AG10803 (cell line): ENCODE data around the gene CERK.
"Not testable (repeated sequence)": the region's sequence is repeated elsewhere in the genome, so short reads cannot be mapped to it uniquely, and the experiment has no call there.

Experiments
- DNase-seq: peaks from one replicate; pipeline ENCODE4 v3.0.0; 2010; ENCODE audit warnings: low read depth
- H3K4me3 ChIP-seq: 2 replicates; pipeline ENCODE4 v1.5.1; 2011; ENCODE audit warnings: mild to moderate bottlenecking, low read length, control low read depth
- CTCF ChIP-seq: conservative IDR thresholded peaks from 2 replicates; pipeline ENCODE4 v1.5.1; 2011; ENCODE audit warnings: mild to moderate bottlenecking, low read length, control low read depth, inconsistent platforms

The CERK gene

GRCh38 chr22:46652081-46652846 is 85.8 kb downstream of the CERK start:
- TF ChIP-seq CTCF = no peak
- DNase-seq = no peak
- H3K4me3 ChIP-seq = no peak overlapping the region

- TF ChIP-seq CTCF = no peak
- no peak for DNase-seq
- H3K4me3 ChIP-seq = no peak overlapping the region
These were observed 86.7 kb downstream of the CERK start for GRCh38 chr22:46651316-46651715.

- no peak for TF ChIP-seq CTCF
- no peak for DNase-seq
- H3K4me3 ChIP-seq = no peak overlapping the region
These were observed 87.8 kb downstream of the CERK start for GRCh38 chr22:46650078-46650810.

GRCh38 chr22:46649141-46650077 is 88.6 kb downstream of the CERK start:
- peak; percentile 38 for DNase-seq
- H3K4me3 ChIP-seq = no peak overlapping the region
- TF ChIP-seq CTCF = no peak

GRCh38 chr22:46648225-46648820 is 89.7 kb downstream of the CERK start:
- DNase-seq, H3K4me3 ChIP-seq: not testable (repeated sequence)

- TF ChIP-seq CTCF = no peak
- no peak for DNase-seq
- H3K4me3 ChIP-seq = no peak overlapping the region
These were observed 91.4 kb downstream of the CERK start for GRCh38 chr22:46646531-46647215.

GRCh38 chr22:46642840-46643480 is 95.1 kb downstream of the CERK start:
- DNase-seq, H3K4me3 ChIP-seq: not testable (repeated sequence)
